ENCODE data around the gene LGALS7.
"Not testable (repeated sequence)": the region's sequence is repeated elsewhere in the genome, so short reads cannot be mapped to it uniquely, and the experiment has no call there.

LGALS7 gene

DNA sequence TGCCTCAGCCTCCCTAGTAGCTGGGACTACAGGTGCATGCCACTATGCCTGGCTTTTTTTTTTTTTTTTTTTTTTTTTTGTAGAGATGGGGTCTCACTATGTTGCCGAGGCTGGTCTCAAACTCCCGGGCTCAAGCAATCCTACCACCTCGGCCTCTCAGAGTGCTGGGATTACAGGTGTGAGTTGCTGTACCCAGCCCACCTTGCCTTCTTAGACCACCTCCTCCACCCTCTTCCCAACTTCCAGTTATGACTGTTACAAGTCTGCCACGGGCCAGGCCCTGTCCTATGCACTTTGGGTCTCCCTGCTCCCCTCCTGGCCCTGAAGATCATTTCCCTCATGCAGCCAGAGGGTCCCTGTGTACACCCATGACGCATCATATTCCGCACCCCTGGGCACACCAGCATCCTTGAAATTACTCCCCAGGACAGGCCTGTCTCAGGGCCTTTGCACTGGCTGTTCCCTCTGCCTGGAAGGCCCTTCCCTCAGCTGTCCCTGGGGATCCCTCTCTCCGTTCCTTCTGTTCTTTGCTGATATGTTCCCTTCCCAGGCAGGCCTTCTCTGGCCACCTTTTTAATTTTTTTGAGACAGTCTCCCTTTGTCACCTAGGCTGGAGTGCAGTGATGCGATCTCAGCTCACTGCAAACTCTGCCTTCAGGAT is 36.4 kb upstream of the LGALS7 start:
- FAIRE-seq (no peak), DNase-seq (ENCODE audit: insufficient read length) (no peak)
- TF ChIP-seq POLR2A (IDR thresholded peaks at IDR 0.05; ENCODE audit: low read depth, low read length) (no peak), POLR2AphosphoS5 (IDR thresholded peaks at IDR 0.05; ENCODE audit: low read depth, low read length) (no peak), TAF1 (IDR thresholded peaks at IDR 0.05; ENCODE audit: borderline replicate concordance, low read depth, low read length) (no peak)

DNA sequence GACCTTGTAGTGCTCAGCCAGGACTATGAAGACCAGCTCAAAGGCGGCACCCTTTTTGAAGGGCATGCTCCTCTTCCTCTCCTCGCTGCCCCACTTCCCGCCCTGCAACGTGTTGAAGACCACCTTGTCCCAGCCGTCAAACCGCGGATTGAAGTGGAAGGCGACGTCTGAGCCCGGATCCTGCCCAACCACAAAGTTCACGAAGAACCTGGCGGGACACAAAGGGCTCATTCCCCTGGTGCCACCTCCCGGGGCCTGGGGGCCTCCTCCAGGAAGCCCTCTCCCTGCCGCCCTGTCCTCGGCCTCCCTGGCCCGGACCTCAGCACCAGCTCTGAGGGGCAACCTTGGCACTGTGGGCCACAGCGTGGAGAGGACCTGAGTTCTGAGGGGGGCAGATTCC is 35.4 kb upstream of the LGALS7 start:
- FAIRE-seq, result no peak
- TF ChIP-seq TAF1 (IDR thresholded peaks at IDR 0.05; ENCODE audit: borderline replicate concordance, low read depth, low read length), result no peak
- no peak for DNase-seq (ENCODE audit: insufficient read length)

- not testable (repeated sequence) for DNase-seq (ENCODE audit: insufficient read length); FAIRE-seq
These were observed 34.2 kb upstream of the LGALS7 start for GRCh38 chr19:38807374-38808098.

- FAIRE-seq (no peak), DNase-seq (ENCODE audit: insufficient read length) (no peak)
- no peak for TF ChIP-seq POLR2AphosphoS5 (IDR thresholded peaks at IDR 0.05; ENCODE audit: low read depth, low read length)
- TF ChIP-seq POLR2A (IDR thresholded peaks at IDR 0.05; ENCODE audit: low read depth, low read length), result no peak
- no peak for TF ChIP-seq TAF1 (IDR thresholded peaks at IDR 0.05; ENCODE audit: borderline replicate concordance, low read depth, low read length)
These were observed 33.1 kb upstream of the LGALS7 start for GRCh38 chr19:38806371-38806770.

GRCh38 chr19:38805180-38805579 is 31.9 kb upstream of the LGALS7 start:
- DNase-seq (ENCODE audit: insufficient read length) (no peak), FAIRE-seq (no peak)
- TF ChIP-seq TAF1 (IDR thresholded peaks at IDR 0.05; ENCODE audit: borderline replicate concordance, low read depth, low read length), result no peak
- TF ChIP-seq POLR2A (IDR thresholded peaks at IDR 0.05; ENCODE audit: low read depth, low read length), result no peak
- no peak for TF ChIP-seq POLR2AphosphoS5 (IDR thresholded peaks at IDR 0.05; ENCODE audit: low read depth, low read length)

- DNase-seq (ENCODE audit: insufficient read length) (no peak), FAIRE-seq (no peak)
- TF ChIP-seq POLR2A (IDR thresholded peaks at IDR 0.05; ENCODE audit: low read depth, low read length) (no peak), POLR2AphosphoS5 (IDR thresholded peaks at IDR 0.05; ENCODE audit: low read depth, low read length) (no peak), TAF1 (IDR thresholded peaks at IDR 0.05; ENCODE audit: borderline replicate concordance, low read depth, low read length) (no peak)
These were observed 30.2 kb upstream of the LGALS7 start for GRCh38 chr19:38803543-38803942.

- FAIRE-seq (no peak), DNase-seq (ENCODE audit: insufficient read length) (no peak)
- no peak for TF ChIP-seq POLR2AphosphoS5 (IDR thresholded peaks at IDR 0.05; ENCODE audit: low read depth, low read length)
- TF ChIP-seq POLR2A (IDR thresholded peaks at IDR 0.05; ENCODE audit: low read depth, low read length), result no peak
- no peak for TF ChIP-seq TAF1 (IDR thresholded peaks at IDR 0.05; ENCODE audit: borderline replicate concordance, low read depth, low read length)
These were observed 28.2 kb upstream of the LGALS7 start for GRCh38 chr19:38801359-38802095.

DNA sequence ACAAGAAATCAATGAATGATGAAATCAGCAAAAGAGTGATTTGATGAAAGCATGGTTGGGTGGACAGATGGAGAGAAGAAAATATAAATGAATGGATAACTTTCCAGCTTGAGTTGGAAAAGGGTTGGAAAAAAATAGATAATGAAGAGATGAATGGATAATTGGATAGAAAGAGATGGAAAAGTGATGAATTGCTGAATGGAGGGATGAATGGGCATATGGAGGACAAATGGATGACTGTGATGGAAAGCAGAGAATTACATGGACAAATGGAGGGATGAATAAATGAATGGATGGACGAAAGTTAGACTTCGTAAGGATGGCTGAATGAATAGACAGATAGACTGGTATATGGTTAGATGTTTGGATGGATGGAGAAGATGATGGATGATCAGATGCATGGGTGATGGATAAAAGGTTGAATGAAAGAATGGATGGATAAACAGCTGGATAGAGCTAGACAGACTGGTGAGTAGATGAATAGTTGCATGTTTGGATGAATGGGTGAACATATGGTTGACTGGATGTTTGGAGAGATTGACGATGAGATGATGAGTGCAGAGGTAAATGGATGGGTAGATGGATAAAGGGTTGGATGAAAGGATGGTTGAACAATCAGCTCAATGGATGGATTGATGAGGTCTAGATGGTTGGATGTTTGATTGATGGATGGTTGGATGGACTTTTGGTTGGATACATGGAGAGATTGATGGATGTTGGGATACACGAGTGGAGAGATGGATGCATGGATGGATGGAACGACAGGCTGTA is 27.4 kb upstream of the LGALS7 start:
- DNase-seq (ENCODE audit: insufficient read length) (no peak), FAIRE-seq (no peak)
- TF ChIP-seq POLR2A (IDR thresholded peaks at IDR 0.05; ENCODE audit: low read depth, low read length), result no peak
- TF ChIP-seq POLR2AphosphoS5 (IDR thresholded peaks at IDR 0.05; ENCODE audit: low read depth, low read length), result no peak
- no peak for TF ChIP-seq TAF1 (IDR thresholded peaks at IDR 0.05; ENCODE audit: borderline replicate concordance, low read depth, low read length)

DNA sequence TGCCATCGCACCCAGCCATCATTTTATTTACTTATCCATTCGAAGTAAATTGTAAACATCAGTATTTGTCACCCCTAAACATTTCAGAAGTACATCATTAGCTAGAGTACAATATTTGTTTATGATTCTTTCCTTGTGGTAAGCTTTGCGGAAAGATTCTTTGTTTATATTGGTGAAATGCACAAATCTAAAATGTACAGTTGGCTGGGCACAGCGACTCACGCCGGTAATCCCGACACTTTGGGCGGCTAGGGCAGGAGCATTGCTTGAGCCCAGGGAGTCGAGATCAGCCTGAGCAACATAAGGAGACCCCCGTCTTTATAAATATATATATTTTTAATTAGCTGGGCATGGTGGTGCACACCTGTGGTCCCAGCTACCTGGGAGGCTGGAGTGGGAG is 25.8 kb upstream of the LGALS7 start:
- no peak for FAIRE-seq
- TF ChIP-seq POLR2A (IDR thresholded peaks at IDR 0.05; ENCODE audit: low read depth, low read length) (no peak), TAF1 (IDR thresholded peaks at IDR 0.05; ENCODE audit: borderline replicate concordance, low read depth, low read length) (no peak), POLR2AphosphoS5 (IDR thresholded peaks at IDR 0.05; ENCODE audit: low read depth, low read length) (no peak)

GRCh38 chr19:38797781-38798180 is 24.5 kb upstream of the LGALS7 start:
- FAIRE-seq; DNase-seq (ENCODE audit: insufficient read length): not testable (repeated sequence)

More for the DNA sequence above, 25.8 kb upstream of the LGALS7 start:
- no peak for DNase-seq (ENCODE audit: insufficient read length)

- no peak for TF ChIP-seq POLR2AphosphoS5 (IDR thresholded peaks at IDR 0.05; ENCODE audit: low read depth, low read length)
- no peak for TF ChIP-seq POLR2A (IDR thresholded peaks at IDR 0.05; ENCODE audit: low read depth, low read length)
- no peak for TF ChIP-seq TAF1 (IDR thresholded peaks at IDR 0.05; ENCODE audit: borderline replicate concordance, low read depth, low read length)
- FAIRE-seq, result no peak
- DNase-seq (ENCODE audit: insufficient read length), result no peak
These were observed 22.8 kb upstream of the LGALS7 start for GRCh38 chr19:38796154-38796553.
